ENCODE measurements around the gene ACP7. TPM values are rescaled to one million over a fixed set of nuclear protein-coding genes. Genes with fewer than 3 reads are reported as not detected.

The ACP7 gene
- total and polyA plus RNA-seq, 10 of the 15 experiments (the other 5 are each of a cell fraction or from before 2014, with no cell fraction given), result not detected

GRCh38 chr19:39046037-39046821 is 37.9 kb upstream of the ACP7 start (continued):
- no peak for TF ChIP-seq FOS (IDR thresholded peaks at IDR 0.05; ENCODE audit: borderline replicate concordance, extremely low read depth, insufficient read length)
- TF ChIP-seq GABPA (IDR thresholded peaks at IDR 0.05; ENCODE audit: low read depth), result peak; percentile 80
- TF ChIP-seq HCFC1 (IDR thresholded peaks at IDR 0.05; ENCODE audit: low read length), result no peak

GRCh38 chr19:39047073-39047472 is 37.1 kb upstream of the ACP7 start:
- intact Hi-C loops (cut with micrococcal nuclease; ENCODE audit: unreplicated experiment) (no loop called here), in situ Hi-C loops (cut with MboI) (no loop called here)
- Histone ChIP-seq H3K9ac (ENCODE audit: control insufficient read depth, insufficient read depth, low read length) (no peak overlapping the region), H3K36me3 (ENCODE audit: control insufficient read depth in 2 of 2, insufficient read depth in 2 of 2, low read length in 1 of 2) (no peaks in the 10 kb centered on the region), H2AFZ (ENCODE audit: control insufficient read depth, low read depth, low read length) (no peak overlapping the region), H3K79me2 (ENCODE audit: control insufficient read depth, insufficient read depth, low read length) (no peaks in the 10 kb centered on the region), H3K9me3 (replicated peaks; ENCODE audit: control insufficient read depth, insufficient read depth, low read length) (no peaks in the 10 kb centered on the region; the same call in 2 of the 3 replicates), H3K4me3 (no peak overlapping the region), H3K27ac (ENCODE audit: control insufficient read depth, insufficient read depth) (no peak overlapping the region), H4K20me1 (ENCODE audit: control insufficient read depth, insufficient read depth) (no peaks in the 10 kb centered on the region), H3K4me1 (ENCODE audit: control insufficient read depth, insufficient read depth, low read length) (no peaks in the 10 kb centered on the region), H3K4me2 (ENCODE audit: control insufficient read depth, insufficient read depth) (no peak overlapping the region), H3K27me3 (replicated peaks in 1 of 2; ENCODE audit: control insufficient read depth in 2 of 2, insufficient read depth in 2 of 2, low read length in 1 of 2) (no peaks in the 10 kb centered on the region; a peak in 1 of 4 replicates)
- WGBS (ENCODE audit: insufficient coverage, insufficient replicate concordance, low lambda C conversion rate, missing lambda C conversion rate), result 0% methylated on average over 2 of the region's 2 CpGs
- ChIA-PET POLR2A (interaction anchor here (0.6 kb wide), 1 partner anchor 88 kb away, joined by 3 read pairs; no protein-coding TSS in a partner anchor), CTCF (interaction anchor here (1.6 kb wide), 2 partner anchors 9 to 22 kb away, joined by 3 read pairs; no protein-coding TSS in a partner anchor), SMC1A (ENCODE audit: uncharacterized antibody, unreplicated experiment) (interaction anchor here (1.7 kb wide), 1 partner anchor 9 kb away, joined by 4 read pairs; no protein-coding TSS in a partner anchor), RAD21 (ENCODE audit: unreplicated experiment) (no interaction called here)
- BruUV-seq (replicated peaks), result no TSS peak
- DNase-seq (ENCODE audit: low read depth, low spot score) (no peak), ATAC-seq (no peak), FAIRE-seq (no peak)
- TF ChIP-seq KLF5 (IDR thresholded peaks at IDR 0.05; ENCODE audit: partially characterized antibody), result no peak
- TF ChIP-seq BMI1 (IDR thresholded peaks at IDR 0.05; ENCODE audit: borderline replicate concordance), result no peak
- TF ChIP-seq LARP7 (IDR thresholded peaks at IDR 0.05), result no peak
- TF ChIP-seq POU2F2 (IDR thresholded peaks at IDR 0.05; ENCODE audit: borderline replicate concordance, low read depth, low read length), result no peak
- TF ChIP-seq IRF5 (IDR thresholded peaks at IDR 0.05; ENCODE audit: borderline replicate concordance), result no peak
- no peak for TF ChIP-seq NR2F1 (conservative IDR thresholded peaks at IDR 0.05)
- no peak for TF ChIP-seq HCFC1 (IDR thresholded peaks at IDR 0.05; ENCODE audit: low read length)
- TF ChIP-seq ZBTB40 (IDR thresholded peaks at IDR 0.05; ENCODE audit: borderline replicate concordance), result no peak
- no peak for TF ChIP-seq NKRF (conservative IDR thresholded peaks at IDR 0.05)
